HG02938 (cell line): ENCODE measurements around the gene MEX3D.

ENCODE experiments used
- ATAC-seq: cut with Tn5 transposase; IDR thresholded peaks from one replicate; pipeline ENCODE4 v1.9.1; 2021; ENCODE audit warnings: mild to moderate bottlenecking, moderate library complexity; ENCODE audit not compliant: unreplicated experiment

Gene MEX3D

DNA sequence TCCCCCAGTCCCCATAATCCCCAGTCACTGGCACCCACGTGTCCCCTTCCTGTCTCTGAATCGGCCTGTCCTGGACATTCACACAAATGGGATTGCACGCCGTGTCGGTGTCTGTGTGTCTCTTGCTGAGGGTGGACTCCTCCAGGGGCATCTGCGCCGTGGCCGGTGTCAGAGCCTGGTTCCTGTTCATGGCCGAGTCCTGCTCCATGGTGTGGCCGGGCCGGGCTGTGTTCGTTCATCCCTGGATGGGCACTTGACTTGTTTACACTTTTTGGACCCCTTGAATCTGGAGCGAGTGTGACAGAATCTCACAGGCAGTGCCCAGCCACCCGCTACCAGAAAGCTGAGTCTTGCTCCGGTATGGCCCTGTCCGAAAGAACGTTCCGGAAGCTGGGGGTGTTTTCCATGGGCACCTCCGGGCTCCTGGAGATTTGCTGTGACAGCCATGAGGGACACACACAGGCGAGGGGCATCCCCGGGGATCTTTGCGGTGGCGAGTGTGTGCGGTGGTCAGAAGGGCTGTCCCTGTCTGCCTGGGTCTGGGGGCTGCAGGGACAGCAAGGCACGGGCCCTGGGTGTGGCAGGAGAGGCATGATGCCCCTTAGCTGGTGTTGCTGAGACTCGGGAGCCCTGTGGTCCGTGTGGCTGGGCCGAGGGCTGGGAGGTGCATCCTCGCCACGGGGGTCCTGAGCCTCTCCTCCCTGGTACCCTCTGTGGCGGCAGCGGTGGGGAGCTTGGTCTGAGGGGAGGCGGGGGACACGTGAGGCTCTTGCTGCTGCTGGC lies 6.4 kb upstream of the MEX3D start:
- ATAC-seq = no peak

DNA sequence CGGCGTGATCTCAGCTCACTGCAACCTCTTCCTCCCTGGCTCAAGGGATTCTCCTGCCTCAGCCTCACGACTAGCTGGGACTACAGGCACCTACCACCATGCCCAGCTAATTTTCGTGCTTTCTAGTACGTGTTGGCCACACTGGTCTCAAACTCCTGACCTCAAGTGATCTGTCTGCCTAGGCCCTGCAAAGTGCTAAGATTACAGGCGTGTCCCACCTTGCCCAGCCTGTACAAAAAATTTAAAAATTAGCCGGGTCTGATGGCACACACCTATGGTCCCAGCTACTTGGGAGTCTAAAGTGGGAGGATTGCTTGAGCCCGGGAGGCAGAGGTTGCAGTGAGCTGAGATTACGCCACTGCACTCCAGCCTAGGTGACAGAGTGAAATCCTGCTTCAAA lies 4.7 kb upstream of the MEX3D start:
- no peak for ATAC-seq

DNA sequence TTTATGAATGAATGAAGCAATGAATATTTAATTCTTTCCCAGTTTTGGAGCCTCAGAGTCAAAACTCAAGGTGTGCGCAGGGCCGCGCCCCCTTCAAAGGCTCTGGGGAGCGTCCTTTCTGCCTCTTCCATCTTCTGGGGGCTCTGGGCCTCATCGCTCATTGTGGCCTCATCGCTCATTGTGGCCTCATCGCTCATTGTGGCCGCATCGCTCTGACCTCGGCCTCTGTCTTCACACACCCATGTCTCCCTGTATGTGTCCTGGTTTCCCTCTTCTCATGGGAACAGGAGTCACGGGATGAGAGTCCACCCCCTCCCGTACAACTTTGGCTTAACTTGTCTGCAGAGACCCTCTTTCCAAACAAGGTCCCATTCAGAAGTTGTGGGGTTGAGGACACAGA lies 3.2 kb upstream of the MEX3D start:
- ATAC-seq = no peak

DNA sequence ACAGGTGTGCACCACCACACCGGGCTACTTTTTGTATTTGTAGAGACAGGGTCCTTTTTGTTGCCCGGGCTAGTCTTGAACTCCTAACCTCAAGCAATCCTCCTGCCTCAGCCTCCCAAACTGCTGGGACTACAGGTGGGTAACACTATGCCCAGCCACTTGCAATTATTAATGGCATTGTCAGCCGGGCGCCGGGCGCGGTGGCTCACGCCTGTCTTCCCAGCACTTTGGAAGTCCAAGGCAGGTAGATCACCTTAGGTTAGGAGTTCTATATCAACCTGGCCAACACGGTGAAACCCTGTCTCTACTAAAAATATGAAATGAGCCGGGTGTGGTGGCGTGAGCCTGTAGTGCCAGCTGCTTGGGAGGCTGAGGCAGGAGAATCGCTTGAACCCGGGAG lies 2.7 kb upstream of the MEX3D start:
- ATAC-seq = no peak

DNA sequence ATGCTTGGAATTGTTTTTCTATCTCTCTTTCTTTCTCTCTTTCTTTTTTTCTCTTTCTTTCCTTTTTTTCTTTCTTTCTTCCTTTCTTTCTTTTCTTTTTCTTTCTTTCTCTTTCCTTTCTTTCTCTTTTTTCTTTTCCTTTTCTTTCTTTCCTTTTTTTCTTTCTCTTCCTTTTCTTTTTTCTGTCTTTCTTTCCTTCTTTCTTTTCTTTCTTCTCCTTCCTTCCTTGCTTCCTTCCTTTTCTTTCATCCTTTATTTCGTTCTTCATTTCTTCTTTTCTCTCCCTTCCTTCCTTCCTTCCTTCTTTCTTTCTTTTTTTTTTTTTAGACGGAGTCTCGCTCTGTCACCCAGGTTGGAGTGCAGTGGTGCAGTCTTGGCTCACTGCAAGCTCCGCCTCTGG lies 1.9 kb upstream of the MEX3D start:
- no peak for ATAC-seq

DNA sequence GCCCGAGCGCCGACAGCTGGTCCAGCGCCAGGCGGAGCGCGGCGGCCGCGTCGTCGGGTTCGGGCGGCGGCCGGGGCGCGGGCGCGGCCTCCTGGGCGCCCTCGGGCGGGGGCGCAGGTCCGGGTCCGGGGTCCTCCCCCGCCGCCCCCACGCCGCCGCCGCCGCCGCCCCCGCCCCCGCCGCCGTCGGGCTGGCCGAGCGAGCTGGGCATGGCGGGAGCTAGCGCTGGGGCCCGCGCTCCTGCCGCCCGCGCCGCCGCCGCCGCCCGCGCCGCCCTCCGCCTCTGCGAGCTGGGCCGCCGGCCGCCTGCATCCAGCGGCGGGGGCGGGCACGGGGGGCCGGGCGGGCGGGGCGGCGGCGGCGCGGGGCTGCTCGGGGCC lies 287 bp downstream of the MEX3D start:
- no peak for ATAC-seq

DNA sequence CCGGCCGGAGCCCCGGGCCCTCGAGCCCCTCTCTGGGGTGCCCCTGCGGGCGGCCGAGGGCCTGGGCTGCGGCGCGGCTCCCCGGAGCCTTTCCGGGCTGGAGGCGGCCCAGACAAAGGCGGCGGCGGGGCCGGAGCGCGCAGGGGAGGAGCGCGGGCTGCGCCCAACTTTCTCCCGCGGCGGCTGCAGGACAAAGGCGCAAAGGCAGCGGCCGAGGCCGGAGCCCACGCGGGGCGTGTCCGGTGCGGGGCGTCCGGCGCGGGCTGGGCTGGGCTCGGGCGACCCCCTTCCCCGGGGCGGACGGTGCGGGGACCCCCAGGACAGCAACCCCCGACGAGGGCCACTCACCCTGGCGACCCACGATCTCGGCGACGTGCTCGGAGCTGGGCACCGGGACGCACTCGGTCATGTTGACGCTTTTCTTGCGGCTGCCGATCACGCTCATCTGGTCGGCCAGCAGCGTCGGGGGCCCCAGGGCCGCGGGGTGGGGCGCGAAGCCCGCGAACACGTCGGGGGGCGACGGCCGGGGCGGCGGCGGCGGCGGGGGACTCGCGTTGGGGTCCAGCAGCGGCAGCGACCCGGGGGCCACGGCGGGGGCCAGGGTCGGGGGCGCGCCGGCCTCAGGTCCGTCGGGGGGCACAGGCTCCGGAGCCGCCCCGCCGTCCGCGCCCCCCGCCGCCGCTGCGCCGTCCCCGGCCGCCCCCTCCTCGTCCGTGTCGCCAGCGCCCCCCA lies 843 bp downstream of the MEX3D start:
- no peak for ATAC-seq

DNA sequence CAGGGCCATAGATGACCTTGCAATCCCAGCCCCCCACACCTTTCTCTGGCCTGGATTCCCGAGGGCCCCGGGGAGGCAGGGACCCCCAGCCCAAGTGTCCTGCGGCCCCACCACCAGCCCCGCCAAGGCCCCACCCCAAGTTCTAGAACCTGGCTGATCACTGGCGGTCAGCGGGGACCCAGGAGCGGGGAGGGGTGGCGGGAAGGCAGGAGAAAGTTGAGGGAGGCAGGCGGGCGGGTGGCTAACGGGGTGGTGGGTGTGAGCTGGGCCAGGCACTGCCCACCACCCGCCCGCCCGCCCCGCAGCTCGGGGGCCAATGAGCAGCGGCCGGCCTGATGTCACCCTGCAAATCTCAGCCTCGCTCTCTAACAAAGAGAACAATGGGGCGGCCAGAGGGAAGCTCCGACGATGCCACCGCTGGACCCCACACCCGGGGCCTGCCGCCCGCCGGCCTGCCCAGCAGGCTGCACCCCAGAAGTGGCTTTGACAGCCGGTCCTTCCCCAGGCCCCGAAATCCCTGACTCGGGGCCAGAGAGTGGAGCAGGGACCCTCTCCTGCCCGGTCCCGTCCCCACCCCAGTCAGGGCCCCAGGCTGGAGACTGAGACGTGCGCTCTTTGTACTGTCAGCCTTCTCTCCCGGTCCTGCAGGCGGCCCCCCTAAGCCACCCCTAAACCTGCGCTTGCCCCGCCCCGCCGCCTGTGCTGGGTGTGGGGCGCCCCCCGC lies 1.6 kb downstream of the MEX3D start:
- no peak for ATAC-seq

DNA sequence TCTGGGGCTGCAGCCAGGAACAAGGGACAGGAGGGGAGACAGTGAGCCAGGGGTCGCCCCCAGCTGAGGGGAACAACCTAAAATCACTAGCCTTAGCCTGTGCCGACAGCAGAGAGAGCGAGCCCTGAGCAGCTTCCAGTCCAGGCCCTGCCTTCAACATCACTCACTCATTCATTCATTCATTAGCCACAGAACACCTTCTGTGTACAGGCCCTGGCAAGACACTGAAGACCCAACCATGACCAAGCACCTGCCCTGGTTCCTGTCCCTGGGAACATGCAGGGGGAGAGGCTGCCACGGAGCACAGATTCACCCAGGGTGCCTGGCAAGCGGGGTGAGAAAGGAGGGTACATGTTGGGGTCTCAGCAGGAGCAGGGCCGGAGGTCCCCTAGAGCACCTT lies 4.9 kb downstream of the MEX3D start:
- no peak for ATAC-seq

DNA sequence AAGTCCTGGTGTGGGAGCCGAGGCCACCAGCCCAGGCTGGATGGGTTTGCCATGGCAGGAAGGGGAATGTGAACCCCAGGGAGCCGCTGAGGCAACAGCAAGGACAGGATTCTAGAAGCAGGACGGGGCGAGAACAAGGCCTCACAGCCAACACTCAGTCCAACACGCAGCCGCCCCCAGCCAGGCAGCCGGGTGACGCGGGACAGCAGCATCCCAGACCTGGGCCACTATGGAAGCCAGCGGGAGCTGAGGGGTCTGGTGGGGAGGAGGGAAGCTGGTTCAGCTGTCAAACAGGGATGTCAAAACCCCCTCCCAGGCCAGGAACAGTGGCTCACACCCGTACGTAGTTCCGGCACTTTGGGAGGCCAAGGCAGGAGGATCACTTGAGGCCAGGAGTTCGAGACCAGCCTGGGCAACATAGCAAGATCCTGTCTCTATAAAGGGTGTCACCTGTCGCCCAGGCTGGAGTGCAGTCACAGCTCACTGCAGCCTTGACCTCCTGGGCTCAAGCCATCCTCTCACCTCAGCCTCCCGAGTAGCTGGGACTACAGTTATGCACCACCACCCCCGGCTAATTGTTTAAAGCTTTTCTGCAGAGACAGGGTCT lies 6.8 kb downstream of the MEX3D start:
- ATAC-seq = no peak

DNA sequence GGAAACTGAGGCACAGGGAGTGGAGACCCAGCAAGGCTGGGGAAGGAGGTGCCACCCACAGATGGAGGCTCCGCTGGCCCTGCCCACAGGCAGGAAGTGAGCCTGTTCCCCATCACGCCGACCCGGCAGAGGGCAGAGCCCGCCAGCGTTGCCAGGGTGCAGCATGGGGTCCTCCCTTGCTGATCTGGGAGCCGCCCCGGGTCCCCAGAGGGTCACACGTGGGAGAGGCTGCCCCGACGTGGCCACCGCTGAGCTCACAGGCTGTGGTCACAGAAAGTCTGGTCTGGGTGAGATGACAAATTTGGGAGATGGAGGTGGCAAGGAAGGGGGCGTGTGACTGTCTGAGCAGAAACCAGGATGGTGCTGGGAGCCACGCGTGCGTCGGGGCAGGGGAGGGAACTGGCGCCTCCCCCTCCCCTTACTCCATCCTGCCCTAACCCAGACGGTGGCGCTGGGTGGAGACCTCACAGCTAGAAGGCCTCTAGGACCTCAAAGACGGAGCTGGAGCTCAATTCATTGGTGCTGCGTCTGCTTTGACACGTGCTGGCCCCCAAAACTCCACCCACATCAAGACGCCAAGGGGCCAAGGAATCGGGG lies 7.7 kb downstream of the MEX3D start:
- no peak for ATAC-seq

DNA sequence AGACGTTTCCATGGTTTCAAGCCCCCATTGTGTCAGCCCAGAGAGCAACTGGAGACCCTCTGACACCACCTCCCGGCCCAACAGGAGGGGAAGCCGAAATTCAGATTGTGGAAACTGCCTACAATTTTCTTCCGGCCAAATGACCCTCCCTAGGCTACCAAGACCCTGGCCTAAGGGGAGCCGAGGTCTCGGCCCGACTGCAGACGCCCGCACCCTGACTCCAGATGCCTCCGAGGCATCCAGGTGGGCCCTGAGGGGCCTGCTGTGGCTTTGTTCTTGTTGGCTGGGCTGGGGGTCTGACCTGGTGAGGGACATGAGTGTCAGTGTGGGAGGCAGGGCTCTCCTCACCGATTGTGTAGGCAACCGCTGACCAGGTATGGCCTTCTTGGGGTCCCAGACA lies 9.6 kb downstream of the MEX3D start:
- no peak for ATAC-seq

DNA sequence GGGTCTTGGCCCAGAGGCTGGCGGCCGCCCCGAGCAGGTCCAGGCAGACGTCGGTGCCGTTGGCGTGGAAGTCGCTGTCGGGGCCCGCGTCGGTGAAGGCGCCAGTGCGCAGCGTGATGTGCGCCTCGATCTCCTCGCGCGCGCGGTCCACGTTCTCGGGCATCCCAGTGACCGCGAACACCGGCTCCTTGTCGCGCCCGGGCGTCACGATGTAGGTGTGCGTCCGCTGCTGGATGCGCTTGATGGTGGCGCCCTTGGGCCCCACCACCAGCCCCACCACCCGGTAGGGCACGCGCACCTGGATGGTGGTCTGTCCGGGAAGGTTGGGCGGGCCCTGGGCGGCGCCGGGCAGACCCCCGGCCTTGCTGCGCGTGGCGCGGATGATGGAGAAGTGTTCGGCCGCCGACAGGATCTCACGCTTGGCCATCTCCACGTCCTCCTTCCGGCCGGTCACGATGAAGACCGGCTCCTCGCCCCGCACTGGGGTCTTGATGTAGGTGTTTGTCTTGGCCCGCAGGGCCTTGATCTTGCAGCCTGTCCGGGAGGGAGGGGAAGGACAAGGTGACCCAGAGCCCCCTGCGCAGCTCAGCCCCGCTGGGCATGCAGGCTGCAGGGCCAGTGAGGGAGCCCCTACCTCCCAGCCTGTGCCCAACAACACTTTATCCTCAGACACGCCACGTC lies 11.6 kb downstream of the MEX3D start:
- no peak for ATAC-seq

DNA sequence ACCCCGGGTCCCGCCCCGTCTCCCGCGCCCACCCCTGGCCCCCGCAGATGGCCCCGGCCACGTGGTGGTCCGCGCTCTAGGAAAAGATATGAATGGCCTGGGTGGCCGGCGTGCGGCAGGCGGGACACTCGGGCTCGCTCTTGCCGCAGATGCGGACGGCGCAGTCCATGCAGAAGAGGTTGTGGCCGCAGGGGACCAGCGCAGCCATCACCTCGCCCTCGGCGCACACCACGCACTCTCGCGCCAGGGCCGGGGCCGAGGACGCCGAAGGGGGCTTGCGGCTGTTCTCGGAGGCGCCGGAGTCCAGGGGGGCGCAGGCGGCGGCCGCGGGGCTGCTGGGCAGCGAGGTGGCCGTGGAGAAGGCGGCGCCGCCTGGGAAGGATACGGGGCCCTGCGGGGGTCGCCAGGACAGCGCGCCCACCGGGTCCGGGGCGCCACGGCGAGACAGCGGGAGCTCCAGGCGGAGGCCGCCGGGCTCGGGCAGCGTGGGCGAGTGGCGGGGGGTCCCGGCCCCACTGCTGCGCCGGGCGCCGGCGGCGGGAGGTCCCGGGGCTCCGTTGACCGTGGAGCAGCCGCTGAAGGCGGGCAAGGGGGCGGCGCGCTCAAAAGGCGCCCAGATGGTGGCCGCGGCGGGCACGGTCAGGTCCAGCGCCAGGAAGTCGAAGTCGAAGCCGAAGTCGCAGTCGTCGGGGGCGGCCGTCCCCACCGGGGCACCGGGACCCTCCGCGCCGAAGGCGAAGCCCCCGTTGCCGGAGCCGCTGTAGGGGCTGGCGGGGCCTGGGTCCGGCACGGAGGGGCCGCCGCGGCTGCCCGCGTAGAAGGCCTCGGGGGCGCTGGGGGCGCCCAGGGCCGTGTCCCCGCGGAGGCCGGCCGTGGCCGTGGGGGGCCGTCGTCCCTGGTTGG lies 12.4 kb downstream of the MEX3D start:
- ATAC-seq = no peak

DNA sequence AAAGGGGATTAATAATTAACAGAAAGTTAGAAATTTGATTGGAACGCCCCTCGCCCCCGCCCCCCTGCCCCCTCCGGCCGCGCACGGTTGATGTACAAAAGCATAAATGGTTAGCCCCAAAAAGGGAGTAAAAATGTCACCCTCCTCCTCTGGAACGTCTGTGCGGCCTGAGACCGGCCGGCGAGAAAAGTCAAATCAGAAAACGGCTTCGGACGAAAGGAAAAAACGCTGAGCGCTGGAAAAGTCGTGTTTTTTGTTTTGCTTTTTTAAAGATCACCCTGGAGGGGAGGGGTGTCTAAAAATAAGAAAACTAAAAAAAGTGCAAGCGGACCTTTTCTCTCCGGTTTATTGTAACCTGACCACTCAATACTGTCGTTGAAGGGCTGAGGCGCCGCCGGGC lies 13.2 kb downstream of the MEX3D start:
- no peak for ATAC-seq

DNA sequence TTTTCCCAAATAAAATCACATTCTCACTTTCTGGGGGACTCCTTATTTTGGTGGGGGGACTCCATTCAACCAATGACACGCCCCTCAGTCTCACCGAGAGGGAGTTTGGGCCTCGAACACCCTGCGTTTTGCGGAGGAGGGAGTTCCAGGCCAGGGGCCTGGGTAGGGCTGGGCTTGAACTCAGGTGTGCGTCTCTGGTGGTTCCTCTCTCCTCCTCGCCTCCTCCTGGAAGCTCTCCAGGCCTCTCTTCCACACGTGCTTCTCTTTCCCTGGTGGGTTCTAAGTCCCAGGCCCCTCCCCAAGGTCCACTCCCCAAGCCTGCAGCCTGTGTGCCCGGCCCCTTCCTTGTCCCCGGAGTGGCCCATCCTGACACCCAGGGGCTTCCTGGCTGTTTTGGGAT lies 14.7 kb downstream of the MEX3D start:
- ATAC-seq = no peak

DNA sequence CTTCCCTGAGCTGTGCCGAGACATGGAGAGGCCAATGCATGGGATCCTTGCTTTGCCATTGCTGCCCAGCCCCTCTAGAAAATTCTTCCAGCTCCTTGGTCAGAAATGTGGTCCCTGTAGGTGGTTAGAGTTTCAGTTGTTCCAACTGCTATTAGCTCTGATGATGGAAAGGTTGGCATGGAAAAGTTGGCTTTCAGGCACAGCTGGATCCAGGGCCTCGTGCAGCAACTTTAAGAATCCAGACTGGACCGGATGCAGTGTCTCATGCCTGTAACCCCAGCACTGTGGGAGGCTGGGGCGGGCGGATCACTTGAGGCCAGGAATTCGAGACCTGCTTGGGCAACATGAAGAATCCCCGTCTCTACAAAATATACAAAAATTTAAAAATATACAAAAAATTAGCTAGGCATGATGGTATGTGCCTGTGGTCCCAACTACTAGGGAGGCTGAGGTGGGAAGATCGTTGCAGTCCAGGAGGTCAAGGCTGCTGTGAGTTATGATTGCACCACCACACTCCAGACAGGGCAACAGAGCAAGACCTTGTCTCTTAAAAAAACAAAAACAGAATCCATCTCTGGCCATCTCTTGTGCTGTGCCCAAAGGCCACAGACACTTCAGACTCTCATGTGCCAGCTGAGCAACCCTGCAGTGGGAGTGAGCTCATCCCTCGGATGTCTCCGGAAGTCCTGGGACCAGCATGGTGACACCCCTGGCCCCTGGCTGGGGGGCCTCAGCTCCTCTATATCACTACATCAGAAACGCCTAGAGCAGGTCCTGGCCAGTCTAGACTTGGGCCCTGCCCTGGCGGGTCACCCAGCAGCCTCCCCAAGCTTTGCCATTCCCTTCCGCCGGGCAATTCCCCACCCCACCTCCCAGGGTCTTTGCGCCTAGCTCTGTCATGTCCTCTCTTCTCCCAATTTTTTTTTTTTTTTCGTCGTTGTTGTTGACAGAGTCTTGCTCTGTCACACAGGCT lies 16.8 kb downstream of the MEX3D start:
- no peak for ATAC-seq

DNA sequence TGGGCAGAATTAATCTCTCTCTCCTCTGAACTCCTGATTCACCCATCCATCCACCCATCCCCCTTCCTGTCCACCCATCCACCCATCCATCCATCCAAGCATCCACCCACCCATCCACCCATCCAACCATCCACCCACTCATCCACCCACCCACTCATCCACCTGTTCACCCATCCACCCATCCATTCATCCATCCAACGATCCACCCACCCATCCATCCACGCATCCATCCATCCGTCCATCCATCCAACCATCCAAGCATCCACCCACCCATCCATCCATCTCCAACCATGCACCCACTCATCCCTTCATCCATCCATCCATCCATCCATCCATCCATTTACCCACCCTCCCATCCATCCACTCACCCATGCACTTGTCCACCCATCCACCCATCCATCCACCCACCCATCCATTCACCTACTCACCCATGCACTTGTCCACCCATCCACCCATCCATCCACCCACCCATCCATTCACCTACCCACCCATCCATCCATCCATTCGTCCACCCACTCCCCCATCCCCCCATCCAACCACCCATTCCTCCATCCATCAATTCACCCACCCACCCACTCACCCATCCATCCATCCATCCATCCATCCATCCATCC lies 18.7 kb downstream of the MEX3D start:
- no peak for ATAC-seq
